Measurements from ENCODE around the gene WDR45B.
A peak's percentile ranks its signal among the peaks of the same experiment; 100 is the strongest.

DNA sequence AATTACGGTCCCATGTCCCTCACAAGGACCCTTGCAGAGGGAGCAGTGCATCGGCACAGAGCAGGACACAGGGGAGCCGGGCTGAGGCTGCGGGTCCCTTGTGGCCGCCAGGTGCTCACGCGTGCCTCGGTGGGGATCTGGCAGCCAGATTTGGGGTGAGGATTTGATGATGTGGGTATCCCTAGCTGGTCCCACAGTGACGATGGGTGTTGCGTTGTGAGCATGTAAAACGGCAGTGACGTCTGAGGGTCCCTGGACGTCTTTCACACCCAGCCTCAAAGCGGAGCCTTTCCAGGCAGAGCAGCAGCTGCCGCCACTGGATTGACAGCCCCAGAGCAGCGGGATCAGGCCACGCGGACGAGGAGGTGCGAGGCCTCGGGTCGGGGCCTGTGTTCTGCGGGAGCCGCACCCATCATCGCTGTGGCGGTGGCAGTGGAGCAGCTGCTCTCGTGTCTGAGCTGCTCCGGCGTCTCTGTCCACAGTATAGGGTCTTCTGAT is 54.6 kb downstream of the WDR45B start:
- TF ChIP-seq, protein P1, sequence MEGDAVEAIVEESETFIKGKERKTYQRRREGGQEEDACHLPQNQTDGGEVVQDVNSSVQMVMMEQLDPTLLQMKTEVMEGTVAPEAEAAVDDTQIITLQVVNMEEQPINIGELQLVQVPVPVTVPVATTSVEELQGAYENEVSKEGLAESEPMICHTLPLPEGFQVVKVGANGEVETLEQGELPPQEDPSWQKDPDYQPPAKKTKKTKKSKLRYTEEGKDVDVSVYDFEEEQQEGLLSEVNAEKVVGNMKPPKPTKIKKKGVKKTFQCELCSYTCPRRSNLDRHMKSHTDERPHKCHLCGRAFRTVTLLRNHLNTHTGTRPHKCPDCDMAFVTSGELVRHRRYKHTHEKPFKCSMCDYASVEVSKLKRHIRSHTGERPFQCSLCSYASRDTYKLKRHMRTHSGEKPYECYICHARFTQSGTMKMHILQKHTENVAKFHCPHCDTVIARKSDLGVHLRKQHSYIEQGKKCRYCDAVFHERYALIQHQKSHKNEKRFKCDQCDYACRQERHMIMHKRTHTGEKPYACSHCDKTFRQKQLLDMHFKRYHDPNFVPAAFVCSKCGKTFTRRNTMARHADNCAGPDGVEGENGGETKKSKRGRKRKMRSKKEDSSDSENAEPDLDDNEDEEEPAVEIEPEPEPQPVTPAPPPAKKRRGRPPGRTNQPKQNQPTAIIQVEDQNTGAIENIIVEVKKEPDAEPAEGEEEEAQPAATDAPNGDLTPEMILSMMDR (IDR thresholded peaks at IDR 0.05) = 0 out of 2 replicates have a peak, but pooled peaks have one; percentile 12
- TF ChIP-seq RAD21 (IDR thresholded peaks at IDR 0.05; ENCODE audit: low read length) = no peak
- no peak for TF ChIP-seq EZH2phosphoT487 (IDR thresholded peaks at IDR 0.05; ENCODE audit: borderline replicate concordance, low read depth)
- no peak for TF ChIP-seq RFX5 (IDR thresholded peaks at IDR 0.05; ENCODE audit: low read length)
- TF ChIP-seq, protein P2, sequence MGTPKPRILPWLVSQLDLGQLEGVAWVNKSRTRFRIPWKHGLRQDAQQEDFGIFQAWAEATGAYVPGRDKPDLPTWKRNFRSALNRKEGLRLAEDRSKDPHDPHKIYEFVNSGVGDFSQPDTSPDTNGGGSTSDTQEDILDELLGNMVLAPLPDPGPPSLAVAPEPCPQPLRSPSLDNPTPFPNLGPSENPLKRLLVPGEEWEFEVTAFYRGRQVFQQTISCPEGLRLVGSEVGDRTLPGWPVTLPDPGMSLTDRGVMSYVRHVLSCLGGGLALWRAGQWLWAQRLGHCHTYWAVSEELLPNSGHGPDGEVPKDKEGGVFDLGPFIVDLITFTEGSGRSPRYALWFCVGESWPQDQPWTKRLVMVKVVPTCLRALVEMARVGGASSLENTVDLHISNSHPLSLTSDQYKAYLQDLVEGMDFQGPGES (IDR thresholded peaks at IDR 0.05; ENCODE audit: low read depth, low read length) = no peak
- no peak for TF ChIP-seq USF2 (IDR thresholded peaks at IDR 0.05; ENCODE audit: borderline replicate concordance, low read depth, low read length)
- no peak for TF ChIP-seq RCOR1 (IDR thresholded peaks at IDR 0.05; ENCODE audit: low read length)
- TF ChIP-seq FOXM1 (IDR thresholded peaks at IDR 0.05; ENCODE audit: low read depth) = no peak
- no peak for TF ChIP-seq FOXJ3 (CRISPR knock-in tag; IDR thresholded peaks at IDR 0.05)
- no peak for TF ChIP-seq RXRA (IDR thresholded peaks at IDR 0.05; ENCODE audit: borderline replicate concordance, low read depth)
- no peak for TF ChIP-seq TAF1 (IDR thresholded peaks at IDR 0.05; ENCODE audit: borderline replicate concordance, low read depth, low read length)
- no peak for TF ChIP-seq GATA2 (CRISPR knock-in tag; IDR thresholded peaks at IDR 0.05)
- TF ChIP-seq YY1 (IDR thresholded peaks at IDR 0.05; ENCODE audit: low read depth) = no peak
- TF ChIP-seq EP300 (IDR thresholded peaks at IDR 0.05; ENCODE audit: borderline replicate concordance in 1 of 2, low read depth in 1 of 2, low read length in 1 of 2) = no peak

All from SK-N-SH (cell line).